Measurements from ENCODE around the gene GRM4. TPM values are rescaled to one million over a fixed set of nuclear protein-coding genes. Genes with fewer than 3 reads are reported as not detected.

The GRM4 gene
- total and polyA plus RNA-seq, 11 donors = 0.20 TPM; not detected in 10

DNA sequence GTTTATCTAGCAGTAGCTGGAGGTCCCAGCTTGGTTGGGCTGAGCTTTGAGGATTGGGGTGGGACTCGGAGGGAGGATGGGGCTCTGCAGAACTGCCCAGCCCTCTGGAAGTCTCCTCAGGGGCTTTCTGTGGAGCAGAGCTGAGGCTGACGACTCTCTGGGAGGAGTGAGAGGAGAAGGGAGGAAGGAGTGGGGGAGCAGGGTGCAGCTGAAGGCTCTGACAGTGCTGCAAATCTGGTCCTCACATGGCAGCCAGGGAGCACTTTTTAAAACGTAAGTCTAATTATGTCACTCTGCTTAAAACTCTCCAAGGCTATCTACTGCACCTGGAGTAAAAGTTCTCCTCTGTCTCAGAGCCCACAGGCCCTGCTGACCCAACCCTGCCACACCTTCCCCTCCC lies 32.4 kb downstream of the GRM4 start:
- Histone ChIP-seq H3K4me3 (no peak overlapping the region), H3K4me1 (no peaks in the 10 kb centered on the region)
- DNase-seq = no peak

DNA sequence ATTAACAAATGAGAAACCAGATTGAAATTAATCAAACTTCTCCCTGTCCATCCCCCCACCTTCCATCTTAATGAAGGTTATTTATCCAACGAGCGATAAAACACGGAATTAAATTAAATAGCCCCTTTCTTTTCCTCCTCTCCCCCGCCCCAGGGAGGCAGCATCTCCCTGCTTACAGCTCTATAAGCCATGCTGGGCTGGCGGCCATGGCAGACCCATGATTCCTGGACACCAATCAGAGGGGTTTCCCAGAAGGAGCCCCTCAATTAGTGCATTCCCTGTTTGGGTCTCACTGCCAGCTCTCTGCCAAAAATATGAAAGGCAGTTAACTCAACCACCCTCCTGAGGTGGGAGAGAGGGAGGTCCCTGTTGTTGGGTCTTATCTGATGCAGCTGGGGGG lies 33.8 kb downstream of the GRM4 start:
- Histone ChIP-seq H3K4me3 (no peak overlapping the region), H3K27ac (no peak overlapping the region), H3K27me3 (peaks cover 0 to 37% (median 0%) of the 10 kb centered on the region in 9 donors), H3K9me3 (no peaks in the 10 kb centered on the region), H3K4me1 (no peaks in the 10 kb centered on the region), H3K36me3 (no peaks in the 10 kb centered on the region)
- TF ChIP-seq POLR2A (IDR thresholded peaks at IDR 0.05) = no peak
- DNase-seq (no peak), ATAC-seq (no peak)
- WGBS, 4 donors = 59 to 67% (median 63%) methylated on average over 5 of the region's 5 CpGs
- intact Hi-C loops (cut with DNase I) = no loop called here

More for the DNA sequence above, 32.4 kb downstream of the GRM4 start:
- no peak overlapping the region for H3K27ac ChIP-seq
- WGBS, 4 donors = 34 to 62% (median 47%) methylated on average over 3 of the region's 3 CpGs
- no peaks in the 10 kb centered on the region for H3K9me3 ChIP-seq
- intact Hi-C loops (cut with DNase I) = no loop called here
- ATAC-seq = no peak
- no peaks in the 10 kb centered on the region for H3K36me3 ChIP-seq
- TF ChIP-seq, protein P1, sequence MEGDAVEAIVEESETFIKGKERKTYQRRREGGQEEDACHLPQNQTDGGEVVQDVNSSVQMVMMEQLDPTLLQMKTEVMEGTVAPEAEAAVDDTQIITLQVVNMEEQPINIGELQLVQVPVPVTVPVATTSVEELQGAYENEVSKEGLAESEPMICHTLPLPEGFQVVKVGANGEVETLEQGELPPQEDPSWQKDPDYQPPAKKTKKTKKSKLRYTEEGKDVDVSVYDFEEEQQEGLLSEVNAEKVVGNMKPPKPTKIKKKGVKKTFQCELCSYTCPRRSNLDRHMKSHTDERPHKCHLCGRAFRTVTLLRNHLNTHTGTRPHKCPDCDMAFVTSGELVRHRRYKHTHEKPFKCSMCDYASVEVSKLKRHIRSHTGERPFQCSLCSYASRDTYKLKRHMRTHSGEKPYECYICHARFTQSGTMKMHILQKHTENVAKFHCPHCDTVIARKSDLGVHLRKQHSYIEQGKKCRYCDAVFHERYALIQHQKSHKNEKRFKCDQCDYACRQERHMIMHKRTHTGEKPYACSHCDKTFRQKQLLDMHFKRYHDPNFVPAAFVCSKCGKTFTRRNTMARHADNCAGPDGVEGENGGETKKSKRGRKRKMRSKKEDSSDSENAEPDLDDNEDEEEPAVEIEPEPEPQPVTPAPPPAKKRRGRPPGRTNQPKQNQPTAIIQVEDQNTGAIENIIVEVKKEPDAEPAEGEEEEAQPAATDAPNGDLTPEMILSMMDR (IDR thresholded peaks at IDR 0.05) = no peak
- no peak for TF ChIP-seq POLR2A (IDR thresholded peaks at IDR 0.05)
- peaks cover 0 to 31% (median 0%) of the 10 kb centered on the region in 9 donors for H3K27me3 ChIP-seq

DNA sequence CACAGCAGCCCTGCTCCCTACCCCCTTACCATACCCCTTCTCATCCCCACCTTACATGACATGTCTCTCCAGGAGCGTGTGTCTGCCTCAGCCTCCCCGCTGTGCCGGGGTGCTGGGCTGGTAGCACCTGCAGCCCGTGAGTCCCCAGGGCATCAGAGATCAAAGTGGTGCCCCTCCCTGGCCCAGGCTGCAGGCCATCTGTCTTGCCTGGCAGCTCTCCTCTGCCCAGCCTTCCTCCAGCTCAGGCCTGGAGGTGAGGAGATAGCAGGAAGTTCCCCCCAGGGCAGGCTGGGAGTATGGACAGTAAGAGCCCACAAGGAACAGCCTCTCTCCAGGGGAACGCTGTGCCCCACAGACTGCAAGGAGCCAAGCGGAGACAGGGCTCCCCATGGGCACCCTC lies 35.3 kb downstream of the GRM4 start:
- ATAC-seq = no peak
- no peaks in the 10 kb centered on the region for H3K4me1 ChIP-seq
- H3K27ac ChIP-seq = no peak overlapping the region
- no peak for DNase-seq
- WGBS, 4 donors = 55 to 65% (median 59%) methylated on average over 4 to 6 of the region's 6 CpGs
- no peak overlapping the region for H3K4me3 ChIP-seq
- no peaks in the 10 kb centered on the region for H3K36me3 ChIP-seq
- intact Hi-C loops (cut with DNase I) = no loop called here
- TF ChIP-seq POLR2A (IDR thresholded peaks at IDR 0.05) = no peak
- TF ChIP-seq, protein P1 (IDR thresholded peaks at IDR 0.05) = no peak
- H3K27me3 ChIP-seq = peaks cover 0 to 39% (median 0%) of the 10 kb centered on the region in 9 donors
- H3K9me3 ChIP-seq = no peaks in the 10 kb centered on the region

DNA sequence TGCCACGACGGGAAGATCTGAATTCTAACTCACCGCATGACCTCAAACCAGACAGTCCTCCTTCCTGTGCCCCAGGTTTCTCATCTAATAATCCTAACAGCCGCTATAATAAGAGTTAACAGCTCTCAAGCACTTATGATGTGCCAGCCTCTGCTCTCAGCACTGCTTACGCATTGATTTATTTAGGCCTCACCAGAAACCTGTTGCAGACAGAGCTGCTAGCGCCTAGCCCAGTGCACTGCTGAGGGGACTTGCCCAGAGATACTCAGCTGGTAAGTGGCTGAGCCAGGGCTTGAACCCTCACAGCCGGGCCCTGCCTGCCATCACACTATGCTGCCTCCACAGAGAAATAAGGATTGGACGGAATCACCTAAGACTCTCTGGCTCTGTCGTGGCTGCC lies 37.7 kb downstream of the GRM4 start:
- DNase-seq = no peak
- H3K4me1 ChIP-seq = no peaks in the 10 kb centered on the region
- H3K27me3 ChIP-seq = peaks cover 0 to 45% (median 0%) of the 10 kb centered on the region in 9 donors
- no peak overlapping the region for H3K4me3 ChIP-seq
- no peak overlapping the region for H3K27ac ChIP-seq
- ATAC-seq = no peak
- H3K36me3 ChIP-seq = no peaks in the 10 kb centered on the region
- intact Hi-C loops (cut with DNase I) = no loop called here
- 78 to 82% (median 81%) methylated on average over 8 to 9 of the region's 9 CpGs for WGBS, 4 donors
- TF ChIP-seq POLR2A (IDR thresholded peaks at IDR 0.05) = no peak
- H3K9me3 ChIP-seq = no peaks in the 10 kb centered on the region

DNA sequence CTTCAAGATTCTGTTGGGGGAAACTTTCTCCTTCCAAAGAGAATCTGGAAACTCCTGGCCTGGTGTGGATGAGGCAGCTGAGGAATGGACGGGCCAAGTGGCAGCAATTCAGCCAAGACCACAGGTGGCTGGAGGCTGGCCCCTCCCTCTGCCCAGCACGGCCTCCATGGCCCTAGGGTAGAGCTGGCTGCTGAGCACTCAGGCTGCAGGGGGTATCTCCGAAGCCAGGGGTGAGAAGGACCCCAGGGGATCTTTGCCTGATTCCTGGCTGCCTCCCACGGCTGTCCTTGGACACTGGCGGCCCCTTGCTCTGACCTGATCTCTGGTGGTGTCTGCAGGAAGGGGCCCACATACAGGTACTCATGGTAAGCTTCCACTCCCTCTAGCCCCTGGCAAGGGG lies 39.0 kb downstream of the GRM4 start:
- Histone ChIP-seq H3K4me1 (no peaks in the 10 kb centered on the region), H3K36me3 (no peaks in the 10 kb centered on the region), H3K27me3 (peaks cover 0 to 38% (median 0%) of the 10 kb centered on the region in 9 donors), H3K9me3 (no peaks in the 10 kb centered on the region), H3K4me3 (no peak overlapping the region), H3K27ac (no peak overlapping the region)
- TF ChIP-seq, protein P1 (IDR thresholded peaks at IDR 0.05) = no peak
- TF ChIP-seq POLR2A (IDR thresholded peaks at IDR 0.05) = no peak
- no peak for ATAC-seq
- DNase-seq = no peak
- intact Hi-C loops (cut with DNase I) = no loop called here
- WGBS, 4 donors = 32 to 58% (median 53%) methylated on average over 4 to 5 of the region's 5 CpGs

Measured in heart left ventricle (tissue), 16 donors.